BJ (cell line): ENCODE data around the gene RAB6A. TPM values are rescaled to one million over a fixed set of nuclear protein-coding genes. Genes with fewer than 3 reads are reported as not detected.

Source experiments
- CTCF ChIA-PET: fragments of 350-600 bp; formaldehyde crosslinking; extraction: SDS; loops from one replicate; lab custom pipeline; 2021; ENCODE audit warnings: antibody characterized with exemption, inconsistent platforms; lab: Yijun Ruan, JAX
- POLR2A ChIA-PET: fragments of 300-600 bp; sonication (Branson Sonifier 250); formaldehyde crosslinking; extraction: SDS; loops from one replicate; lab custom pipeline; 2021; ENCODE audit warnings: antibody characterized with exemption; lab: Charles Lee
- DNase-seq: peaks from one replicate; pipeline ENCODE4 v3.0.0-alpha.2; 2011; ENCODE audit warnings: low read depth
- H3K27me3 ChIP-seq: 2 replicates; pipeline ENCODE4 v1.6.0; 2011; ENCODE audit warnings: low read length; ENCODE audit not compliant: control insufficient read depth, insufficient read depth
- H3K36me3 ChIP-seq: 2 replicates; pipeline ENCODE4 v1.5.1; 2011; ENCODE audit warnings: low read length; ENCODE audit not compliant: control insufficient read depth, insufficient read depth
- H3K4me3 ChIP-seq: 2 replicates; pipeline ENCODE4 v1.5.1; 2011; ENCODE audit warnings: low read depth, mild to moderate bottlenecking, control low read depth, low read length
- CTCF ChIP-seq: IDR thresholded peaks from 2 replicates; pipeline ENCODE4 v1.5.1; 2011; ENCODE audit warnings: low read depth, mild to moderate bottlenecking, control low read depth, inconsistent platforms, low read length, moderate library complexity; ENCODE audit not compliant: insufficient read depth
- polyA plus RNA-seq: library from polyadenylated mRNA; depleted of rRNA; stranded (reverse); fragments of >200 nt; gene quantifications from 2 replicates; pipeline ENCODE4 v1.2.3, GENCODE V29; 2011

RAB6A gene
- polyA plus RNA-seq, 1 experiment: 73.5 TPM

GRCh38 chr11:73652046-73652730, 108.7 kb downstream of the RAB6A start:
- DNase-seq: no peak
- ChIA-PET CTCF (no interaction called here), POLR2A (no interaction called here)
- Histone ChIP-seq H3K4me3 (no peak overlapping the region), H3K27me3 (peaks cover 11% of the 10 kb centered on the region), H3K36me3 (no peaks in the 10 kb centered on the region)
- no peak for TF ChIP-seq CTCF

- TF ChIP-seq CTCF: no peak
- DNase-seq: no peak
- POLR2A ChIA-PET: no interaction called here
- Histone ChIP-seq H3K36me3 (no peaks in the 10 kb centered on the region), H3K27me3 (peaks cover 11% of the 10 kb centered on the region), H3K4me3 (no peak overlapping the region)
- CTCF ChIA-PET: interaction anchor here (0.6 kb wide), 1 partner anchor 154 kb away, joined by 5 read pairs; no protein-coding TSS in a partner anchor
Measured at GRCh38 chr11:73651661-73652045, 109.2 kb downstream of the RAB6A start.

GRCh38 chr11:73651252-73651651, 109.6 kb downstream of the RAB6A start:
- peaks cover 11% of the 10 kb centered on the region for H3K27me3 ChIP-seq
- no peaks in the 10 kb centered on the region for H3K36me3 ChIP-seq
- POLR2A ChIA-PET: no interaction called here
- no peak overlapping the region for H3K4me3 ChIP-seq
- no peak for DNase-seq
- no peak for TF ChIP-seq CTCF
- CTCF ChIA-PET: interaction anchor here (0.6 to 6.3 kb wide), 3 partner anchors 10 to 154 kb away, joined by 3 to 66 read pairs (median 5); no protein-coding TSS in a partner anchor

- TF ChIP-seq CTCF: no peak
- CTCF ChIA-PET: interaction anchor here (1.0 to 6.3 kb wide), 2 partner anchors 11 to 25 kb away, joined by 3 to 66 read pairs; no protein-coding TSS in a partner anchor
- Histone ChIP-seq H3K4me3 (no peak overlapping the region), H3K27me3 (peaks cover 11% of the 10 kb centered on the region), H3K36me3 (no peaks in the 10 kb centered on the region)
- no peak for DNase-seq
- POLR2A ChIA-PET: no interaction called here
Measured at GRCh38 chr11:73650400-73650799, 110.5 kb downstream of the RAB6A start.

- no peak for DNase-seq
- TF ChIP-seq CTCF: no peak
- no peaks in the 10 kb centered on the region for H3K36me3 ChIP-seq
- H3K27me3 ChIP-seq: peaks cover 15% of the 10 kb centered on the region
- ChIA-PET CTCF (interaction anchor here (0.7 to 6.3 kb wide), 3 partner anchors 12 to 312 kb away, joined by 3 to 66 read pairs (median 15); no protein-coding TSS in a partner anchor), POLR2A (no interaction called here)
- no peak overlapping the region for H3K4me3 ChIP-seq
Measured at GRCh38 chr11:73649206-73649605, 111.7 kb downstream of the RAB6A start.
